A549 (cell line): ENCODE results near the gene CDC20. TPM values are rescaled to one million over a fixed set of nuclear protein-coding genes. Genes with fewer than 3 reads are reported as not detected.

Experiments used
- ATAC-seq, 2 experiments: fragments of 200-7000 bp in 1 of 2; fragments of >200 bp in 1 of 2; cut with Nextera tagmentation in 1 of 2; cut with Tn5 transposase in 1 of 2; 3 replicates each; pipeline versions ENCODE4 v1.8.0 to v1.9.1; 2018 to 2020; ENCODE audit warnings: mild to moderate bottlenecking in 1 of 2, moderate library complexity in 1 of 2
- CTCF ChIA-PET: fragments of 300-600 bp; sonication (Branson Sonifier 250); formaldehyde crosslinking; extraction: SDS; loops from one replicate; lab custom pipeline; 2021; ENCODE audit warnings: antibody characterized with exemption, inconsistent platforms; lab: Yijun Ruan, JAX
- POLR2A ChIA-PET: fragments of 350-600 bp; formaldehyde crosslinking; extraction: SDS; loops from one replicate; lab custom pipeline; 2021; ENCODE audit warnings: antibody characterized with exemption, inconsistent platforms; lab: Yijun Ruan, JAX
- DNase-seq, 2 experiments: peaks; one replicate each; pipeline versions ENCODE4 v3.0.0 to v3.0.0-alpha.2; 2011 to 2016; ENCODE audit warnings: low read depth in 1 of 2, low spot score in 1 of 2
- FAIRE-seq: peaks from 2 replicates; lab custom pipeline; 2011; peaks lifted over from hg19 to GRCh38; lab: Jason Lieb, UNC
- H3K27ac ChIP-seq, 2 experiments: fragments of >200 bp; sonication (Bioruptor Twin); formaldehyde crosslinking; 3 replicates each; pipeline ENCODE4 v1.5.1; 2016 to 2017
- H3K4me1 ChIP-seq: fragments of >200 bp; sonication (Bioruptor Twin); formaldehyde crosslinking; 3 replicates; pipeline ENCODE4 v1.6.1; 2016
- H3K4me2 ChIP-seq: fragments of >200 bp; sonication (Bioruptor Twin); formaldehyde crosslinking; 3 replicates; pipeline ENCODE4 v1.6.1; 2016
- H3K4me3 ChIP-seq: fragments of >200 bp; sonication (Bioruptor Twin); formaldehyde crosslinking; 3 replicates; pipeline ENCODE4 v1.5.1; 2016
- H3K9me3 ChIP-seq: fragments of >200 bp; sonication (Bioruptor Twin); formaldehyde crosslinking; 3 replicates; pipeline ENCODE4 v1.6.1; 2016
- CEBPB ChIP-seq, 2 experiments: fragments of >200 bp in 1 of 2; sonication (Bioruptor Twin) in 1 of 2; formaldehyde crosslinking in 1 of 2; IDR thresholded peaks; 2 replicates each; pipeline ENCODE4 v1.6.1; 2012 to 2016
- CHD2 ChIP-seq: fragments of 150-350 bp; IDR thresholded peaks from 2 replicates; pipeline ENCODE4 v1.6.1; 2014; ENCODE audit warnings: low read length; ENCODE audit not compliant: partially characterized antibody
- EHMT2 ChIP-seq: fragments of 200-600 bp; sonication (generic); IDR thresholded peaks from 2 replicates; pipeline ENCODE4 v1.6.1; 2016; ENCODE audit warnings: antibody characterized with exemption, low read depth, mild to moderate bottlenecking, moderate library complexity
- FOSL2 ChIP-seq, 2 experiments: fragments of 450-650 bp in 1 of 2; fragments of >200 bp in 1 of 2; sonication (Bioruptor Twin) in 1 of 2; formaldehyde crosslinking; IDR thresholded peaks; 2 replicates each; pipeline versions ENCODE4 v1.5.0 to v1.6.1; 2016 to 2020; ENCODE audit warnings: mild to moderate bottlenecking in 1 of 2, moderate library complexity in 1 of 2
- GATA3 ChIP-seq: IDR thresholded peaks from 2 replicates; pipeline ENCODE4 v1.6.1; 2012; ENCODE audit warnings: borderline replicate concordance
- HEYL ChIP-seq: fragments of 250-450 bp; sonication (Bioruptor Pico); IDR thresholded peaks from 2 replicates; pipeline ENCODE4 v1.8.0; 2021; ENCODE audit warnings: mild to moderate bottlenecking, moderate library complexity
- HOXB5 ChIP-seq: fragments of 250-450 bp; sonication (Bioruptor Pico); IDR thresholded peaks from 2 replicates; pipeline ENCODE4 v1.5.0; 2020; ENCODE audit warnings: mild to moderate bottlenecking, moderate library complexity
- JUN ChIP-seq, 2 experiments: fragments of >200 bp; sonication (Bioruptor Twin); formaldehyde crosslinking; IDR thresholded peaks; 2 replicates in 1 of 2; 3 replicates in 1 of 2; pipeline ENCODE4 v1.6.1; 2016 to 2017
- JUNB ChIP-seq: fragments of >200 bp; sonication (Bioruptor Twin); formaldehyde crosslinking; IDR thresholded peaks from 2 replicates; pipeline ENCODE4 v1.6.1; 2016
- MAFK ChIP-seq: fragments of 450-650 bp; IDR thresholded peaks from 2 replicates; pipeline ENCODE4 v1.6.1; 2014; ENCODE audit not compliant: partially characterized antibody
- MAZ ChIP-seq: fragments of 150-350 bp; IDR thresholded peaks from 2 replicates; pipeline ENCODE4 v1.6.1; 2014; ENCODE audit warnings: antibody characterized with exemption, low read depth, low read length, borderline replicate concordance
- MYC ChIP-seq: IDR thresholded peaks from 2 replicates; pipeline ENCODE4 v1.6.1; 2012; ENCODE audit warnings: mild to moderate bottlenecking, inconsistent platforms, low read length, improper control_type of control experiment, borderline replicate concordance
- NPAS2 ChIP-seq: fragments of 250-450 bp; sonication (Bioruptor Pico); IDR thresholded peaks from 2 replicates; pipeline ENCODE4 v1.8.0; 2022; ENCODE audit warnings: mild to moderate bottlenecking, moderate library complexity, borderline replicate concordance
- RCOR1 ChIP-seq: fragments of 150-350 bp; IDR thresholded peaks from 2 replicates; pipeline ENCODE4 v1.6.1; 2014; ENCODE audit warnings: antibody characterized with exemption, low read length, low read depth
- RNF2 ChIP-seq: fragments of 200-600 bp; sonication (generic); IDR thresholded peaks from 2 replicates; pipeline ENCODE4 v1.6.1; 2016; ENCODE audit warnings: low read depth, mild to moderate bottlenecking, antibody characterized with exemption, moderate library complexity, borderline replicate concordance
- SMC3 ChIP-seq: fragments of >200 bp; sonication (Bioruptor Twin); formaldehyde crosslinking; IDR thresholded peaks from 3 replicates; pipeline ENCODE4 v1.6.1; 2018; ENCODE audit warnings: inconsistent platforms
- SREBF2 ChIP-seq: fragments of 450-650 bp; IDR thresholded peaks from 2 replicates; pipeline ENCODE4 v1.6.1; 2014; ENCODE audit warnings: mild to moderate bottlenecking, moderate library complexity
- TP53 ChIP-seq: fragments of 250-450 bp; sonication (Bioruptor Pico); IDR thresholded peaks from 2 replicates; pipeline ENCODE4 v1.5.0; 2021; ENCODE audit warnings: mild to moderate bottlenecking, moderate library complexity
- WGBS: methylation state at CpG from one replicate; pipeline ENCODE4 v1.1.6; 2017; ENCODE audit errors: missing lambda C conversion rate; 5-methylcytosine and 5-hydroxymethylcytosine counted together
- polyA plus RNA-seq, 4 experiments: library from polyadenylated mRNA; depleted of rRNA in 3 of 4; stranded (reverse); fragments of >200 nt; fragmentation: RNase III in 1 of 4; extraction: RNeasy Plus Mini Kit Qiagen cat#74134 plus additional on column Dnase treatment in 1 of 4; gene quantifications; 2 replicates in 3 of 4; 3 replicates in 1 of 4; pipeline ENCODE4 v1.2.3, GENCODE V29; 2011 to 2017
- TF ChIP-seq, protein P1 (sequence below): fragments of 150-350 bp; IDR thresholded peaks from 2 replicates; pipeline ENCODE4 v1.6.1; 2014; ENCODE audit warnings: low read depth, mild to moderate bottlenecking, low read length
- TF ChIP-seq, protein P2 (sequence below): IDR thresholded peaks from 2 replicates; pipeline ENCODE4 v1.6.1; 2012
- TF ChIP-seq, protein P3 (sequence below): fragments of 250-450 bp; sonication (Bioruptor Pico); IDR thresholded peaks from 2 replicates; pipeline ENCODE4 v1.5.0; 2020; ENCODE audit warnings: low read depth, mild to moderate bottlenecking, moderate library complexity
- TF ChIP-seq, protein P4 (sequence below): fragments of >200 bp; sonication (Bioruptor Twin); formaldehyde crosslinking; IDR thresholded peaks from 3 replicates; pipeline ENCODE4 v1.6.1; 2016

The CDC20 gene
- polyA plus RNA-seq, 2 of the 4 experiments (the other 2 are of a cell fraction) = 73.8 to 116 TPM

DNA sequence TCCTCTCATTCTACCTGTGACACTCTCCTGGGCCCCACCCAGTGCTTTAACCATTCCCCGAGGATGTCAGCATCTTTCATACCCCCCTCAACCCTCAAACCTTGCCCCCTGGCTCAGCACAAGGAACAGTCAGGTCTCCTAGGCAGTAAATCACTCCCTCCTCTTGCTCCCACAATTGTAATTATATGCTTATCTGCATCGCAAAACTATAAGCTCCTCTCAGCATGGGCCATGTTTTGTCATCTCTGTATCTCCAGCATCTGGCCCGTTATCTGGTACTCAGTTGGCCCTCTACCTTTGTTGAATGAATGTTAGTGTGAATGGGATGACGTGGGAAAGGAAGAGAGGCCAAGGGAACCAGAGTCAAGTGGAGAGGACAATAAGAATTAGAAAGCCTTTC is 11.8 kb downstream of the CDC20 start (continued):
- TF ChIP-seq, protein P1, sequence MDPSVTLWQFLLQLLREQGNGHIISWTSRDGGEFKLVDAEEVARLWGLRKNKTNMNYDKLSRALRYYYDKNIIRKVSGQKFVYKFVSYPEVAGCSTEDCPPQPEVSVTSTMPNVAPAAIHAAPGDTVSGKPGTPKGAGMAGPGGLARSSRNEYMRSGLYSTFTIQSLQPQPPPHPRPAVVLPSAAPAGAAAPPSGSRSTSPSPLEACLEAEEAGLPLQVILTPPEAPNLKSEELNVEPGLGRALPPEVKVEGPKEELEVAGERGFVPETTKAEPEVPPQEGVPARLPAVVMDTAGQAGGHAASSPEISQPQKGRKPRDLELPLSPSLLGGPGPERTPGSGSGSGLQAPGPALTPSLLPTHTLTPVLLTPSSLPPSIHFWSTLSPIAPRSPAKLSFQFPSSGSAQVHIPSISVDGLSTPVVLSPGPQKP = no peak
- TF ChIP-seq, protein P2, sequence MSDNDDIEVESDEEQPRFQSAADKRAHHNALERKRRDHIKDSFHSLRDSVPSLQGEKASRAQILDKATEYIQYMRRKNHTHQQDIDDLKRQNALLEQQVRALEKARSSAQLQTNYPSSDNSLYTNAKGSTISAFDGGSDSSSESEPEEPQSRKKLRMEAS = no peak
- TF ChIP-seq TP53 (no peak), SREBF2 (no peak), RNF2 (no peak)

DNA sequence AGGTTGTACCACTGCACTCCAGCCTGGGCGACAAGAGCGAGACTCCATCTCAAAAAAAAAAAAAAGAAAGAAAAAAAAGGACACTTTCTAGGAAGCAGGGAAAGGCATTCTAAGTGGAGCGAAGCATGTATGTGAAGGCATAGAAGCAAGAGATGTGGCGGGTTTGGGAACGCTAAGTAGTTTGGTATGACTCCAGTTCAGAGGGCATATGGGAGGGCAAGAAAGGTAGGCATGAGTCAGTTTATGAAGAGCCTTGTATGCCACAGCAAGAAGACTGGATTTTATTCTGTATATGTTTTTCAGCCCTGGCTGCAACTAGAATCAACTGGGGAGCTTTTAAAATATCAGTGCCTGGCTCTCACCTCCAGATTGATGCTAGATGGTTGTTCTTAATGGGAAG is 13.4 kb downstream of the CDC20 start:
- no peak for DNase-seq
- CTCF ChIA-PET = no interaction called here

DNA sequence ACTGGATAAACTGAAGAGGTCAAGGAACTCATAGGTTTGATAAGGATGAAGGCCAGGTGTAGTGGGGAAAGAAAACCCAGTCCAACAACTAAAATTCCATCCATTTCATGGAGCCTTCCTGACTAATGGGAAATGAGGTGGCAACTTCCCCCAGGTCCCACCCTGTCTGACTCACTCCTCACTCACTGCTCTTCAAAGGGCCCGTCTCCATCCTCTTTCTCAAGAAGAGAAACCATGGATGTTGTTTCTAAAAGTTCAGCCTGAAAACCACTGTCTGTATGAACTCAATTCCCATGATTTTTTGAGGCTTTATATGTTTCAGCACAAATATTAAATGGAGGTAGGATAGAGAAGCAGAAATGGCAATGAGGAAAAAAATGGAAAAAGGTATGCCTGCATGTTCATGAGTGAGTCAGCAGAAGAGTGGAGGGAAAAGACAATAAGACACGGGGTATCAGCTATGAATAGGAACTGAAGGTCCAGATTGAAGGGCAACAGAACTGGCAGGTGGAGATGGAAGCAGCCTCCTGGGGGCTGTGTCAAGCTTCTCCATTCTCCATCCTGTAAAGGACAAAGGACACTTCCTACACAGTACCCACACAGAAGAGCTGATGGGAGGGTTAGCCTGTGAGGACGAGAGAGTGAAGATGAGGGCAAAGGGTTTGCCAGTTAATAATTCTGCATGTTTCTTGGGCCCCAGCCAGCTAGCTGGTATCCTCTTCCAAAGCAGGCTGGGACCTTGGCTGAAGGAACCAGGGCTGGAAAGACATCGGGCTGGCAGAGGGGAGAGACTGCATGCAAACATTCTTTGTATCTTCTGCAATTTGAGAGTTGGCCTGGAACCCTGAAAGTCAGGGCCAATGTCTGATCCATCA is 14.5 kb downstream of the CDC20 start:
- peak; percentile 69 to 73 for ATAC-seq
- FAIRE-seq = no peak
- Histone ChIP-seq H3K9me3 (no peaks in the 10 kb centered on the region), H3K27ac (peak overlapping the region; percentile 81 to 86), H3K4me1 (peaks cover 45% of the 10 kb centered on the region), H3K4me2 (peak overlapping the region; percentile 77), H3K4me3 (no peak overlapping the region)
- DNase-seq = peak; percentile 48 to 67
- ChIA-PET POLR2A (interaction anchor here (0.9 to 1.9 kb wide), 2 partner anchors 12 to 15 kb away, joined by 3 to 8 read pairs; partner anchors contain the start of gene CDC20), CTCF (interaction anchor here (1.9 kb wide), 1 partner anchor 10 kb away, joined by 7 read pairs; no protein-coding TSS in a partner anchor)
- TF ChIP-seq RCOR1 (no peak), NPAS2 (CRISPR knock-in tag) (no peak), CHD2 (no peak), MAFK (peak; percentile 55), MAZ (no peak), JUN (IDR thresholded peaks at IDR 0.05) (0 out of 5 replicates have a peak, but pooled peaks of 1 of the 2 experiments have one; percentile 32), SREBF2 (no peak), SMC3 (no peak), GATA3 (no peak), CEBPB (IDR thresholded peaks at IDR 0.05) (0 out of 4 replicates have a peak, but pooled peaks of 1 of the 2 experiments have one; percentile 3), HOXB5 (CRISPR knock-in tag) (no peak), MYC (no peak), FOSL2 (IDR thresholded peaks at IDR 0.05) (no peak), FOSL2 (CRISPR knock-in tag; IDR thresholded peaks at IDR 0.05) (peak; percentile 80), JUNB (peak; percentile 73), HEYL (no peak), EHMT2 (no peak)
- TF ChIP-seq, protein P3, sequence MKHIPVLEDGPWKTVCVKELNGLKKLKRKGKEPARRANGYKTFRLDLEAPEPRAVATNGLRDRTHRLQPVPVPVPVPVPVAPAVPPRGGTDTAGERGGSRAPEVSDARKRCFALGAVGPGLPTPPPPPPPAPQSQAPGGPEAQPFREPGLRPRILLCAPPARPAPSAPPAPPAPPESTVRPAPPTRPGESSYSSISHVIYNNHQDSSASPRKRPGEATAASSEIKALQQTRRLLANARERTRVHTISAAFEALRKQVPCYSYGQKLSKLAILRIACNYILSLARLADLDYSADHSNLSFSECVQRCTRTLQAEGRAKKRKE (CRISPR knock-in tag) = peak; percentile 24; the same call in 1 of the 2 replicates
- TF ChIP-seq, protein P2 = peak; percentile 48; the same call in 1 of the 2 replicates
- TF ChIP-seq, protein P4, sequence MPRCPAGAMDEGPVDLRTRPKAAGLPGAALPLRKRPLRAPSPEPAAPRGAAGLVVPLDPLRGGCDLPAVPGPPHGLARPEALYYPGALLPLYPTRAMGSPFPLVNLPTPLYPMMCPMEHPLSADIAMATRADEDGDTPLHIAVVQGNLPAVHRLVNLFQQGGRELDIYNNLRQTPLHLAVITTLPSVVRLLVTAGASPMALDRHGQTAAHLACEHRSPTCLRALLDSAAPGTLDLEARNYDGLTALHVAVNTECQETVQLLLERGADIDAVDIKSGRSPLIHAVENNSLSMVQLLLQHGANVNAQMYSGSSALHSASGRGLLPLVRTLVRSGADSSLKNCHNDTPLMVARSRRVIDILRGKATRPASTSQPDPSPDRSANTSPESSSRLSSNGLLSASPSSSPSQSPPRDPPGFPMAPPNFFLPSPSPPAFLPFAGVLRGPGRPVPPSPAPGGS = no peak
- 2% methylated on average over 4 of the region's 4 CpGs for WGBS

More for the DNA sequence above, 13.4 kb downstream of the CDC20 start:
- no peak for FAIRE-seq
- POLR2A ChIA-PET = interaction anchor here (1.9 kb wide), 1 partner anchor 14 kb away, joined by 8 read pairs; the partner anchor contains the start of gene CDC20
- WGBS = 90% methylated on average over 5 of the region's 5 CpGs
- H3K27ac ChIP-seq = peak overlapping the region; percentile 81 to 86
- no peak for ATAC-seq
- H3K4me3 ChIP-seq = no peak overlapping the region
- H3K9me3 ChIP-seq = no peaks in the 10 kb centered on the region
- peaks cover 45% of the 10 kb centered on the region for H3K4me1 ChIP-seq
- peak overlapping the region; percentile 77 for H3K4me2 ChIP-seq
- TF ChIP-seq, protein P3 (CRISPR knock-in tag) = no peak
